HG03565 (cell line): ENCODE data around the gene RUNX1.
"Not testable (repeated sequence)": the region's sequence is repeated elsewhere in the genome, so short reads cannot be mapped to it uniquely, and the experiment has no call there.

Source experiments
- ATAC-seq: cut with Tn5 transposase; IDR thresholded peaks from one replicate; pipeline ENCODE4 v1.9.1; 2021; ENCODE audit warnings: mild to moderate bottlenecking, moderate library complexity; ENCODE audit not compliant: unreplicated experiment

Gene RUNX1

DNA sequence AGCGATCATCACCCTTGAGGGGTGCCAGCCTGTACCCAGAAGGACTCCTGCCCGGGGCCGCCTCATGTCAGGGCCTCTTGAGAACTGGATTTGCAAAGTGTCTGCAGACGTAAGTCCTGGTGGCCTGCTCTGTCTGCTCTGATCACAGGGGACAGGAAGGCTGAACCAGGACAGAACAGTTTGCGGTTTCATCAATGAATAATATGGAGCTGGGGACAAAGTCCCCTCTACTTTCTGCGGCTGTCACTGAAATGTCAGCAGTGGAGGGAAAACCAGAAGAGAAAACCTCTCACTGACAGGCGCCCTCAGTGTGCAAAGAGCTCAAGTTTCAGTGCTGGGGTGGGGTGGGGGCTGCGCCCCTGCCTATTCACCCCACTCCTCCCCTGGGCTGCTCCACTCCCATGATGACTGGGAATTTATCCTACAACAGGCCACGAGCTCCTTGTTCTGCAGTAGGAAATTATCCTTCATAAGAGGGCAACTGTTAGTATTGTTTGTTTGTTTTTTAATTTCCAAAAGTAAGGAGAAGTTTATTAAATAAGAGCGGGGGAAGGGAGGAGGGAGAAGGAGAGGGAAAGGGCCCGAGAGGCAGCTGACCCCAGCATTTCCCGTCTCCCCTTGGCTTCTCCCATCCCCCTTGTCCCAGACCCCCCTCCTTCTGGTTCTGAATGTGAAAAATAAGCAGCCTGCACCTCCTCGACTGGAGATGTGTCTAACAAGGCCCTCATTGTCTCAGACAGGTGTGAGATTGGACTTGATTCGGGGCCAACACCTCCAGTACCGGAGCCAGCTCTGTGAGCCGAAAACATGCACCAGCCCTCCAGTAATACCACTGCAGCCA is 231.1 kb downstream of the RUNX1 start:
- no peak for ATAC-seq

DNA sequence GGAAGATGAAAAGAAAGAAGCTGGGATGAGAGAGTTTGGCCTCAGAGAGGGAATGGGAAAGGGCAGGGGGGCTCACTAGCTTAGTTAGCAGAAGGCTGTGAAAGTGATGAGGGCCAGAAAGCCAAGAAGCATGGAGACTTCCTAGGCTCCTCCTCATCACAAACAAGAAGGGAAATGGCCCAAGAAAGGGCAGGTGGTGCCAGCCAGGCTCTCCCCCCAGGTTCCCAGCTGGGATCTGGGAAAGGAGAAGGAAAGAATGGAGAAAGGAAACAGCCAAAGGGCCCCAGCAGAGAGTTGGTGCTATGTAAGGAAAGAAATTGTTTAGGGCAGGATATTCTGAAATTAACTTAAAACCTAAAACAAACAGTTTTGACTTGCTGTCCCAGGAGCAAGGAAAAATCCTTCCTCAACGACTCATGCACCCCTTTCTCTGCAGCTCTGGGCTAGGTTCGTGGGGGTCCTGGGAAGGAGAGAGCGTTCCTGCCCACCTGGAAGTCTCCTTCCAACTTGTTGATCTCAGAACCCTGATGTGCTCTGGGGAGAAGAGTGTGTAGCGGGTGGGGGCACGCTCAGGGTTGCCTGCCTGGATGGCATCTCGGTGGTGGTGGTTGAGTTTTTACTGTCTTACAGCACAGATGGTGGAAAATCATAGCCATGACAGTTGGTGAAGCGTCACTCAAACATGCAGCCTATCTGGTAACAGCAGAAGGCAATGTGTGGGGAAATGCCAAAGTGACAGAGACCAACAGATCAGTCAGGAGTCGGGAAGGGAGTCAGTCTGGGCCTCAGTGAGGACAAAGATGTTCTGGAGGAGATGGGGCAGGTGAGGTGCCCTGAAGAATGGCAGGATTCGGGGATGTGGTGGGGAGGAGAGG is 233.0 kb downstream of the RUNX1 start:
- ATAC-seq: no peak

DNA sequence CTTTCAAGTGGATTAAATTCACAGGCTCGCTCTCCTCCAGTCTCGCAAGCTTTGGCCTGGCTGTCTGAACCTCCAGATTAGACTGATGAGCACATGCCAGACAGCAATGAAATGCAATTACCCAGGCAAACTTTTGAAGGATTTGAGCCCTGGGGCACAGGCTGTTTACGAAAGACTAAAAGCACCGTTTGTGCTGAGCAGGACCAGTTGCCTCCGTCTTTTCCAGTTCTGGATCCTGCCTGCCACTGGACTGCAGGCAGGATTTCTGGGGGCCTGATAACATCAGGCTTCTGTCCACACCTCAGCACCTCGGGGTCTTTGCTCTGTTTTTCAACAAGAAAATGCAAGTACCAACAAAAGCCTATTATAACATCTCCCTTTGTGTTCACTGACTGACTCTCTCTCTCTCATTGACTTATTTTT is 234.6 kb downstream of the RUNX1 start:
- ATAC-seq: no peak

DNA sequence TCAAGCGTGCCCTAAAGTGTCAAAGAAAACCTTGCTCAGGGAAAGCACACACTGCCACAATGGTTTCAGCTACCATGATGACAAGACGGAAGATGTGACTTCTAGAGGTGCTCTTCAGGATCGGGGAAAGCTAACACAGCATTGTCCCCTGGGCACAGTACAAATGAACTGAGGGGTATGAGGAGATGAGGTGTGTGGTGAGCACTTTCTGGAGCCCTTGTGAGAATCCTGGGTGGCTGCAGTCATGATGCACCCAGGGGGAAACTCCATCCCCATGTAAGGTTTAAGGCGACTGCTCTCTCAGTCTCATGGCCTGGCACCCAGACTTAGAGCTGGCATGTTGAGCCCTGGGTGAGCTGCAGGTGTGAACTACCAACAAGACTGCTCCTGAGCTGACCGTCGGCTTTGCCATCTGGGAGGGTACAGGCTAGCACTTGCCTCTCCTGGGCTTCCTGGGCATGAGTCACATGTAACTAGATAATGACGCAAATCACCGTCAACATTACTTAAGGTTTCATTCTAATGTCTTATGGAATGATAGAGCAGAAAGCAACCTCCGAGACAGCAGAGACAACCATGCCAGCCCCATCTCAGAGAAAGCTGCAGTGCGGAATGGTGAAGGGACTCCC is 235.7 kb downstream of the RUNX1 start:
- ATAC-seq: no peak

DNA sequence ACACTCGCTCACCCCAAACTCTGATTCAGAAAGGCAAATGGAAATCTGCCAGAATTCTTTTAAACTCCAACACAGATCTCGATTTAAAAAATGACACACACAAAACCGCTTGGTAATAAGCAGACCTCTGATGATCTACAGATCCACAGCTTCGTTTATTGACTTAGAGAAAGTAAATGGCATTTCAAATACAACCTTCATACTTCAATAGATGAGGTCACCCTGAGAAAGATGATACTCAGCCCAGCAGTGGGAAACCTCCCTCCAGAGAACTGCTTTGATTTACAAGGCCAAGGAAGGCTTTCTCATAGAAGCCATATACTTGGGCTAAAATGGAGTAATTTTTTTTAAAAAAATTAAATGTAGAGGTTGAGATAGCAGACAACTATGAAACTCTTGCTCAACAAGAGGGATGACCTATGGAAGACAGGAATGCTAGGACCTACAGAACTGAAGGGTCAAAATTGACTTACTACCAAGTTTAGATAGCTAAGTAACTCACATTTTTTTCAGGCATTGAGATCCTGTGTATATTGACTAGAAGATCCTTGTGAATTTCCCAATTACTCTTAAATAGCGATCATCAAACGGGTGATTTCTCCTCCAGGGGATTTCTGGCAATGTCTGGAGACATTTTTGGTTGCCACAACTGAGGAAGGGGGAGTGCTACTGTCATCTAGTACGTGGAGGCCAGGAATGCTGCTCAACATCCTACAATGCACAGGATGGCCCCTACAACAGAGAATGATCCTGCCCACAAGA is 236.4 kb downstream of the RUNX1 start:
- ATAC-seq: no peak

DNA sequence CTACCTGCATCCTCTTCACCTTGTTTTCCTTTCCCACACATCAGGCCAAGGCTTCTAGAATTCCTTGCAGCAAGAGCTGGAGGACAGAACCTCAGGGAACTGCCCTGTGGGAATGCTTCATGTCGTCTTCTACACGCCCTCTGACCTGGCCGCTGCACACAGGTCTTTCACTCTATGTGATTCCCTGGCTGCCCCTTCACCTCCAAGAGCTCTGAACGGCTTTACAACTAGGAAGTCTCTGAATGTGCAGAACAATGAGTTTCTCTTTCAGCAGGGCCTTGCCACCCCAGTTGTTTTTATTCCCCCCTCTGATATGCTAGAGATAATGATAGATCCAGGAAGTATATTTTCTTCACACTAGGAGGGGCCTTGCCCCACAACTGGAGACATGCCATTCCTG is 237.7 kb downstream of the RUNX1 start:
- ATAC-seq: no peak

DNA sequence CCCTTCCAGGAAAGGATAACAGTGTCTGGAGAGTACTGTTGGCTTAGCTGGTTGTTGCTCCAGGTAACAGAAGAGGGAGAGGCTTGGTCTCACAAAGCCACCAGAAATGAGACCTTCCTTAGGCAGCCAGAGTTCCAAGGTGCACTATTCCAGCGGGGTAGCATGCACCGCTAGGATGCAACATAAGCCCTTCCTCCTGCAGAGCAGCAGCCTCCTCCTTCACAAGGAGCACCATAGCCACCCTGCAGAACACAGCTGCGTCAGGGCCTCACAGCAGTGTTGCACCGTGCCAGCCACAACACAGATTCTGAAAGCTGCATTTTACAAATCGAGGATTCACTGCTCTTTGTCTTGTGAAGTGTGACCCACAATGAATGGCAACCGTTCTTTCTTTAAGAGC is 238.3 kb downstream of the RUNX1 start:
- no peak for ATAC-seq

DNA sequence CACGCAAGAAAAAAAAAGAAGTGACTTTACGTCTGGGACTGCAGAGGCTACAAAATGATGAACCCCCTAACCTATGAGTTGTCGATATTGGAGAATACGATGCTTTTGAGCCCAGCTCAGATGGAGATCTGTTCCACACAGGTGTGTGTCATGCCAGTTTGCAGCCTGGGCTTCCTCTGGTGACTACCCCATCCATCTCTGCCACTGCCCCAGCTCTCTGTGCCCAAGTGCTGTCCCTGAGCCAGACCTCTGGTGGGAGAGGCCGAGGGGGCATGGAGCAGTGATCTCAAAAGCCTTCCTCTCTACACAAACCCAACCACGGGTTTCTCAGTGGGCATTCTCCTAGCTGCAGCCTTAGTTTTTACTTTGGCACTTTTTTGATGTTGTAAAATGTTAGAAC is 239.3 kb downstream of the RUNX1 start:
- no peak for ATAC-seq

DNA sequence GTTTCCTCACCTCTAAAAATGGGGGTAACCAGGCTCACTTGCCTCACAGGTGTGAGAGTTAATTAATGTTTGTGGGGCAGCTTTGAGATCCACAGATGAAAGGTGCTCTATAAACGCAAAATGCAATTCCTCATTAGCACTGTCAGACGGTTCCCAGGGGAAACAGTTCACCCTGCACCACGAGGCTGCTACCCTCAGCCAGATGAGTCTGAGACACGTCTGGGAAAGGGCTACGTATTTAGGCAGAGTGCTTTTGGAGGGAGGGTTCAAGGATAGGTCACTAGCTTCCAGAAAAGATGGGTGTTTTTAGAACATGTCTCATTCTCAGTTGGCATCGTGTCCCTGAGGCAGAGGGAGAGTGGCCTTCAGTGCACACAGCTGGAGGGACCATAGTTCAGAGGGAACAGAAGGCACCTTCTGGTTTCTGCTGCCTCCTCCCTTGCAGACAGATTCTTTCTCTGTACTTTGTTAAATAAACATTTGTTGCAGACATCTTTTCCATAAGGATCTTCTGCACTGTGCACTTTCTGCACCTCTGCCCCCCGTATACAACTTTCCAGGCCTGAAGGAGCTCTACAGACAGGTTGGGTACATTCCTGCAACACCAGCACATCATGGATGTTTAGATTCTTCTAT is 240.4 kb downstream of the RUNX1 start:
- no peak for ATAC-seq

DNA sequence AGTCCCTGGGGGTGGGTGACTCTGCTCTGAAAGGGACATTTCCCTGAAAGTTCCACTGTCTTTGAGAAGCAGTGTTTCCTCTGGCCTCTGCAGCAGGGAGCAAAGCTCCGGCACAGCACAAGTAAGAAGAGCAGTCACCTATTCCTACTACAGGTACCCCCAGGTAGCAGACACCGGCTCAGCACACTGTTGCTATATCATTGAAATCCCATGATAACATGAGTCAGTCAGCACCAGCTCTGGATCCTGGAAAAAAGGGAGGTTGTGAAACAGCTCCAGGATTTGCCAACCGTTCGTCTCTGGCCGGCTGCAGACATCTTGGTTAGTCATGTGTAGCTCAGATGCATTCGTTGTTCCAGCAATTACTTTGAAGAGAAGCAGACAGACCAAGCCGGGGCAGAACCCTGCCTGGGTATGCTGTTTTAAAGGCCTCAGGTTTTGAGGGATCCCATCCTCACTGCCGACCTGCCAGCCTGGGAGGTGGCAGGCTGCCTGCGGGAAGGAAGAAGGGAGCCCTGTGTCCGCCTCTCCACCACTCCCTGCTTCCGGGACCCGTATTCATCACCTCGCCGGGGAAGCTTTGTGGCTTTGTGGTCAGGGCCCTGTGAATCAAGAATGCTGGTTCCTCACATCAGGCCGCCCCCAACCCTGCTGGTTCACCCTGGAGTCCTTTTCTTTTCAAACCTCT is 241.1 kb downstream of the RUNX1 start:
- no peak for ATAC-seq

DNA sequence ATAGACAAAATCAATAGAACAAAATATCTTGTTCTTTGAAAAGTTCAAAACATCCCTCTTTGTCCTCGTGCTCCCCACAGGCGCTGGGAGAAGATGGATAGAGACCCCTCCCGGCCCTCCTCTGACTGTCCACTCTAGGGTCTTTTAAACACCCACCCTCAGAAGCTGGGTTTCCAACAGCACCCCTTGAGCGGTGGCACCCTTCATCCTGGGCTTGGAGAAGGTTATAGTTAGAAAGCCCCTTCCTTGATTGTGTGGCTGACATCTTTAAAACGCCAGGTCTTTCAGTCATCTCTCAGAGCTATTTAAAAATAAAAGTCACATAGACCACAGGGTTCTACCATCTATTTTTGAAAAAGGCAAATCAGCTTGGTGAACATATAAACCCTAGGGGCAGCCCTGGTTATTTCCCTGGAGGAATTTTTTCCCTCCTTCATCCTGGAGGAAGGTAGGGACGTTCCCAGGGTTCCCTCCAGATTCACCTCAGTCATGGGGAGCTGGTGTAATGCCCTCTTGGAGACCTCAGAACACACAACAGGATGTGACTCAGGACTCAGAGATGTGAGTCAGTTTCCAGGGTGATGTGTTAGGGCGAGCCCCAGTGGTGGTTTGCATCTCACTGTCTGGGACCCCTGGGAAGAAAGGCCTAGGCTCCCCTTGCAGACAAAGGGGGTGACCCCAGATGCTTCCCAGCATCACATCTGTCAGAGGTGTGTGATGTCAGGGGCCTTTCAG is 241.8 kb downstream of the RUNX1 start:
- ATAC-seq: no peak

DNA sequence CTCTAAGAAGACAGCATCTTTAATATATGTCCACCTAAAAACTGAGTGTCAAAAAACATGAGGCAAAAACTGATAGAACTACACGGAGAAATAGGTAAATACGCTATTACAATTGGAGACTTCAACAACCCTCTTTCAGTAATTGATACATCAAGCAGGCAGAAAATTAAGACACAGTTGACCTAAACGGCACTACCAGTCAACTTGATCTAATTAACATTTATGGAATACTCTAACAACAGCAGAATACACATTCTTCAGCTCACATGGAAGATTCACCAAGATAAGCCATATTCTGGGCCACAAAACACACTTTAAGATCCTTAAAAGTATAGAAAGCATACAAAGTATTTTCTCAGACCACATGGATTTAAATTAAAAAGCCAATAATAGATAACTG is 242.7 kb downstream of the RUNX1 start:
- no peak for ATAC-seq

DNA sequence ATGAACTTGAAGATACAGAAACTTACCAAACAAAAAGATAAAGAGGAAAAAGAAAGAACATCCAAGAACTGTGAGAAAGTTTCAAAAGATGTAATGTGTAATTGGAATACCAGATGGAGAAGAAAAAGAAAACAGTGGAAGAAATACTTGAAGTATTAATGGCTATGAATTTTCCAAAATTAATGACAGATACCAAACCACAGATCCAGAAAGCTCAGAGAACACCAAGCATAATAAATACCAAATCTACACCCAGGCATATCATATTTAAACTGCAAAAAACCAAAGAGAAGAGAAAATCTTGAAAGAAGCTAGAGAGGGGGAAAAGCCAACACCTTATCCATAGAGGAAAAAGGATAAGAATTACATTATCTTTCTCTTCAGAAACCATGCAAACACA is 243.9 kb downstream of the RUNX1 start:
- no peak for ATAC-seq

DNA sequence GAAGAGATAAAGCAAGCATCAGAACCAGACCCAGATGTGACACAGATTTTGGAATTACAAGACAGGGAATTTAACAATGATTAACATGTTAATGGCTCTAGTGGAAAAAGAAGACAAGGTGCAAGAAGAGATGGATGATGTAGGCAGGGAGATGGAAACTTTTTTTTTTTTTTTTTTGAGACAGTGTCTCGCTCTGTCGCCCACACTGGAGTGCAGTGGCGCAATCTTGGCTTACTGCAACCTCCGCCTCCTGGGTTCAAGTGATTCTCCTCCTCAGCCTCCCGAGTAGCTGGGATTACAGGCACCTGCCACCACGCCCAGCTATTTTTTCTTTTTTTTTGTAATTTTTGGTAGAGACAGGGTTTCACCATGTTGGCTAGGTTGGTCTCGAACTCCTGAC is 244.5 kb downstream of the RUNX1 start:
- ATAC-seq: not testable (repeated sequence)

DNA sequence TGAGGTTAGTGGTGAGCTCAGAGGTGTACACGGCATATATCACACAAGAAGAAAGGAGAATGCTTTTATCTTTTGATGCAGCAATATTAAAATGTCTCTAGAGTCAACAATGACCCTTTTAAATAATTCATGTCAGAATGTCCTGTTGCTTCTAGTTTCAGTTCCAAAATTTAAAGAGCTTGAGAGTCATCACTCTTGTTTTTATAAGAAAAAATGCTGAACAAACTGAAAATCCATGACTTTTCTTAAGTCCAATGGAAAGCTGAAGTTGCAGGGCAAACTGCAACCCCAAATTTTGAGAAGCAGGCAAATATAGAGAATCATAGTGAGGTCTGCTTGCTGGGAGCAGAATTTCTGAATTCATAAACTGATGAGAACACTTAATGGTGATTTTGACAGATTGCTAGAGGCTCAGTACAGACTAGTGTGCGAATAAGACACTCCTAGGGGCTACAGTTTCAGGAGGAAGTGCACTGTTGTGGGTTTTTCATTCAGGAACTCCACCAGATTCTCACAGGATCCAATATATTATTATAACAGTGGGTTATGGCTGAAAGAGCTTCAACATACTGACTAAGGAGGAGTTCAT is 245.2 kb downstream of the RUNX1 start:
- ATAC-seq: no peak

DNA sequence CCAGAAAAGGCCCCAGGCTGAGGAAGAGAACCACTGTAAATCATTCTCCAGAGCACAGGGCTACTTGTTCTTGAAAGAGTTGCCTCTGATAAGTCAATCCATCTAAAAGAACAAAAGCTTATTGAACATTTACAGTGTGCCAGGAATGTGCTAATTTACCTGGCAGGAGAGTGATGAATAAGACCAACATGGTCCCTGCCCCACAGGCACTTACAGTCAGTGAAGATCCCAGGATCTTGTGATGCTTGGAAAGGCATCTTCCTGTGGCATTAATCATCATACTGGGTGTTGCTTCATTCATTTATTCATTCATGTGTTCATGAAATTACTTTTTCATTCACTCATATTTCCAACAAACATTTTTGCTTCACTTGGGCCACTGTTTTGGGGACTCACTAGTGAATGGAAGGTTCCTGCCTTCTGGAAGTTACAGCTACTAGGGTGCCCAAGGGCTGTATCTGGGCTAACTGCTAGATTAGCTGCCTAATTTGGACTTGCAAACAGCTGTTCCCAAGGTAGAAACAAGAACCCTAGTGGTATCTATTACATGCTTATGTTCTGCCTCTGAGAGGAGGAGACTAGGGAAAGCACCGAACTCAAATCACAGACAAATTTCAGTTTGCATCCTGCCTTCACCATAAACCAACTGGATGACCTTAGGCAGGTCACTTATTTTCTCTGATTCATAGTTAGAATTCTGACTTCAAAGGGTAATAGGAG is 246.8 kb downstream of the RUNX1 start:
- ATAC-seq: no peak

DNA sequence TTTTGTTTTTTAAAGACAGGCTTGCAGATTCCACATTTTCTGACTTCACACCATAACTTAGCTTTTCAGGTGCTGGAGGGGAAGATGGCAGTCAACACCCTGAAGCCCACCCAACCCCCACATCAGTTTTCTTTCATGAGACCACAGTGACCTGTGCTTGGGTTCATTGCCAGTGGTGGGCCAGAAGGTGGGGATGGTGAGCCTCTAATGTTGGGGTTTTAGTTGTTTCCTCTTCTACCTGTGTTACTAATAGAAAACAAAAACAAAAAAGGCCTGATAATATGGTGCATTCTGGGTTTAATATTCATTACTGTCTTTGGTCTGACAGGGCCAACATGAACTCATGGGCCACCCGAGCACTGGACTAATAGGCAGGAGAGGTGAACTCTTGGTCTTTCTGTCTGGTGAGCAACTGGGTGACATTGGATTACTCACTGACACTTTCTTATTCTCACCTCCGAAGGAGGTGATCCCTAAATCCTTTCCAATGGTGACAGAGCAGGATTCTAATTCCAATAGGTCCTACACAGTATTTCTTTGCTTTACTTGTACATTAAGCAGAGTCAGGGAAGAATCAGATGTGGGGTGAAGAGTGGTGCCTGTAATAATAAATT is 247.5 kb downstream of the RUNX1 start:
- ATAC-seq: peak; percentile 46
